Body of pancreas (tissue), 4 donors: ENCODE measurements around the gene SYNPR.

ENCODE experiments used
- CTCF ChIP-seq, 7 experiments: fragments of 450-650 bp in 4 of 7; fragments of 200-600 bp in 3 of 7; sonication (generic) in 3 of 7; IDR thresholded peaks; one replicate each; pipeline ENCODE4 v1.5.1; 2016 to 2019; ENCODE audit warnings: antibody characterized with exemption in 7 of 7
- POLR2A ChIP-seq, 3 donors: fragments of 450-650 bp; IDR thresholded peaks; one replicate each; pipeline ENCODE4 v1.6.1; 2016; ENCODE audit warnings: antibody characterized with exemption in 3 of 3, mild to moderate bottlenecking in 2 of 3

GRCh38 chr3:63400246-63400860 lies 122.2 kb downstream of the SYNPR start:
- TF ChIP-seq CTCF (IDR thresholded peaks at IDR 0.05) (no peak), POLR2A (IDR thresholded peaks at IDR 0.05) (no peak)
